OCI-LY1 (cell line): ENCODE results near the gene OSGEPL1.

ENCODE experiments used
- EZH2 ChIP-seq: fragments of 200-600 bp; sonication (generic), shearing (Covaris generic); IDR thresholded peaks from 2 replicates; pipeline ENCODE4 v1.8.0; 2017; ENCODE audit warnings: borderline replicate concordance, mixed run types, mild to moderate bottlenecking, antibody characterized with exemption, low read length, moderate library complexity, mixed read lengths
- TF ChIP-seq, protein P1 (sequence below): fragments of 200-600 bp; sonication (generic), shearing (Covaris generic); IDR thresholded peaks from 2 replicates; pipeline ENCODE4 v1.5.1; 2017; ENCODE audit warnings: mild to moderate bottlenecking, antibody characterized with exemption, low read length, moderate library complexity, mixed read lengths

DNA sequence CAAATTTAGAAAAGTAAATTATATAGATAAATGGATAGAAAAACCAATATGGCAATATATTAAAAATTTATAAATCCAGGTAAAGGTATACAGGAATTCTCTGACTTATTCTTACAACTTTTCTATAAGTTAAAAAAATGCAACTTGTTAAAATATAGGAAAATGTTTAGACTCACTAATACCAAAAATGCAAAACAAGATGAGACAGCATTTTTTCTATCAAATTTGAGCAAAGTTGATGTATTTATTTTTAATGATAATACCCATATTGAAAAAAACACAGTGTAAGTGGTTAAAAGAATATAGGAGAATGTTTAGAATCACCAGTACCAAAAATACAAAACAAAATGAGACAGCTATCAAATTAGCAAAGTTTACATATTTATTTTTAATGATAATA lies 35.7 kb downstream of the OSGEPL1 start:
- TF ChIP-seq, protein P1, sequence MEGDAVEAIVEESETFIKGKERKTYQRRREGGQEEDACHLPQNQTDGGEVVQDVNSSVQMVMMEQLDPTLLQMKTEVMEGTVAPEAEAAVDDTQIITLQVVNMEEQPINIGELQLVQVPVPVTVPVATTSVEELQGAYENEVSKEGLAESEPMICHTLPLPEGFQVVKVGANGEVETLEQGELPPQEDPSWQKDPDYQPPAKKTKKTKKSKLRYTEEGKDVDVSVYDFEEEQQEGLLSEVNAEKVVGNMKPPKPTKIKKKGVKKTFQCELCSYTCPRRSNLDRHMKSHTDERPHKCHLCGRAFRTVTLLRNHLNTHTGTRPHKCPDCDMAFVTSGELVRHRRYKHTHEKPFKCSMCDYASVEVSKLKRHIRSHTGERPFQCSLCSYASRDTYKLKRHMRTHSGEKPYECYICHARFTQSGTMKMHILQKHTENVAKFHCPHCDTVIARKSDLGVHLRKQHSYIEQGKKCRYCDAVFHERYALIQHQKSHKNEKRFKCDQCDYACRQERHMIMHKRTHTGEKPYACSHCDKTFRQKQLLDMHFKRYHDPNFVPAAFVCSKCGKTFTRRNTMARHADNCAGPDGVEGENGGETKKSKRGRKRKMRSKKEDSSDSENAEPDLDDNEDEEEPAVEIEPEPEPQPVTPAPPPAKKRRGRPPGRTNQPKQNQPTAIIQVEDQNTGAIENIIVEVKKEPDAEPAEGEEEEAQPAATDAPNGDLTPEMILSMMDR = no peak
- TF ChIP-seq EZH2 = no peak
